HFF-Myc (cell line): ENCODE data around the gene NOL4L.

ENCODE experiments used
- DNase-seq: peaks from one replicate; pipeline ENCODE4 v3.0.0-alpha.2; 2011; ENCODE audit warnings: low read depth; ENCODE audit errors: extremely low read depth
- H3K4me3 ChIP-seq: replicated peaks from 2 replicates; pipeline ENCODE4 v1.5.1; 2011; ENCODE audit warnings: low read depth, mild to moderate bottlenecking, control low read depth, low read length
- CTCF ChIP-seq: IDR thresholded peaks from 2 replicates; pipeline ENCODE4 v1.5.1; 2012; ENCODE audit warnings: mild to moderate bottlenecking, low read depth, low read length, control low read depth; ENCODE audit errors: missing control alignments

NOL4L gene

DNA sequence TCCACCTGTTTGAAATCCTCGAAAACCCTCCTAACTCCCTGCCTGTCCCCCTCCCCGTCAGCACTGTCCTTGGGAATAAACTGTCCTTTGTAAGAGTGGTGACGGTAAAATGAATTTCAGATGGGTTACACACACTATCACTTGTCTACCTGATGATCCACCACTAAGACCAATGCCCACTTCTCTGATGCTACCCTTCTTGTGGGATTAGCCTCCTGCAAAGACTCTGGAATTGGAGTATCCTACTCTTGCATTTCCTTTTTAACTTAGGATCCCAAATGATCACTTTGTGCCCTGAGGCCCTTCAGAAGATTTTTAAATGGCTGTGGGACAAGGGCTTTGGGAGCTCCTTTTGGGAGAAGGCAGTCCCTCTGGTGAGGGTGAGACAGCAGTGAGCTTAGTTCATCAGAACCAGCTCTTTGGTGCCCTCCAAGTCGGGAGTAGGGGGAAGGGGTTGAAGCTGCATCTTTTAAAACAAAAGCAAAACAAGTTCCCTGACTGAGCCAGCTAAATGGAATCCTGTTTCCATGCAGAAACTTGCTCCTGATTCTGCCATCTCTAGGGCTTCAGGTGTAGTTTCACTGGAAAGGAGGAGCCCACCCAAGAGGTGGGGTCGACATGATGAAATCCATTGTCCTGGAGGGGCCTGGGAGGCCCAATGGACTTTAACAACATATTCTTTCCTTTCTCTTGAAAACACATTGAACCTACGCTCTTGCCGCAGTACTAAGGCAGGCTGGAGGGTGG, 140.5 kb downstream of the NOL4L start:
- DNase-seq, result no peak
- H3K4me3 ChIP-seq, result no peak overlapping the region
- TF ChIP-seq CTCF, result no peak

DNA sequence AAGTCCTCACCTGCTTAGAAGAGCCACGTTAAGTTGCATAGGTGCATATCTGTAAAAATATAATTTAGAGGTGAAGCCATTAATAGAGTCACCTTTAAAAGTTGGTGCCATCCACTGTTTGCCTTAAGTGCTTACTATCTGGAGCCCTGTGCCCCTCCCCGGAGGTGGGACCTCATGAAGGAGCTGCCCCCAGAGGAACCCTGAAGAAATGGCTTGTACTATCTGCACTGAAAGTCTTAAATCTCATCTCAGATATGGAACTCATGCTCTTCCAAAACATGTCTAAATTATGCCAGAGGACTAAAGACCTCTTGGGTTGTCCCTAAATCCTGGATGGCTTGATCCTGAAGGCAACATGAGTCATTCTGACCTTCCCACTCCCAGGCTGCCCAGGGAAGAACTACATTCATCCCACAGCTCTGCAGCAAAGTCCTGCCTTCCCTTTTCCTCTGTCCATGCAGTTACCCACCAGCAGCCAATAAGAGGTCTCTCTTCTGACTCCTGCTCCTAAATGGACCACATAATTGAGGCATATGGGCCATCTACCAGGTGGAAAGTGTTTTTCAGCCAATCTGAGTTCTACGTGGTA, 141.7 kb downstream of the NOL4L start:
- no peak overlapping the region for H3K4me3 ChIP-seq
- TF ChIP-seq CTCF, result no peak
- no peak for DNase-seq

- TF ChIP-seq CTCF, result no peak
- no peak overlapping the region for H3K4me3 ChIP-seq
- DNase-seq, result no peak
These were observed 142.3 kb downstream of the NOL4L start for GRCh38 chr20:32442630-32443373.

- no peak for TF ChIP-seq CTCF
- no peak overlapping the region for H3K4me3 ChIP-seq
- no peak for DNase-seq
These were observed 143.5 kb downstream of the NOL4L start for GRCh38 chr20:32441638-32442037.

GRCh38 chr20:32440758-32441078, 144.4 kb downstream of the NOL4L start:
- no peak for DNase-seq
- TF ChIP-seq CTCF, result no peak
- H3K4me3 ChIP-seq, result no peak overlapping the region

DNA sequence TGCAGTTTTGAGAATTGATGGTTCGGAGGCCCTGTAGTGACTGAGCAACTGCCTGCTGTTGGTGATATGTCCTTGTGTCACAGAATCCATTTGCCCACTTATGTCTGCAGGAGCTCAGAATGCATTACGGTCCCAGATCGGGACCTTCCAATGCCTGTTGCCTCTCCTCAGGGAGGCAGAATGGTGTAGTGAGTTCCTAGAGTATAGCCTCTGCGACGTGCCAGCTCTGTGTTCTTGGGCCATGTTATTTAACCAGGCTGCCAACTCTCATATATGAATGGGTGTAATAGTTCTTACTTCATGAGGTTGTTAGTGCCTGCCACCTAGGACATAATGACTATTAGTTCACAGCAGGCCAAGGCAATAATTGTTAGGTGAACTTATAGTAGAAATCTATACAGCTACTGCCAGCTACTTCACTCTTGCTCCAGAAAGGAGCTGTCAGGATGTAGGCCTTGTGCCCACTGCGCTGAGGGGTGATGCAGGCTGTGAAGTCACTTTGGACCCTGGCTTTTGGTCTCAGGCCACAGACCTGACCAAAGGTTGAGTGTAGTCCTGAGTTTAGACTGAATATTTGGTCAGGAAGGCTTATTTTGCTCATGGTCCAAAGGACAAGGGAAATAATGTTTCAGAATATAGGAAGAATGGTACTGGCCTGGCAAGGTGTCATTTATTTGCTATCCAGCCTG, 144.9 kb downstream of the NOL4L start:
- no peak for TF ChIP-seq CTCF
- DNase-seq, result no peak
- no peak overlapping the region for H3K4me3 ChIP-seq
